SK-N-SH treated with all-trans-retinoic acid at 6 μM for 48 hours (cell line): ENCODE results near the gene ADGRG1.

Source experiments
- ATAC-seq: fragments of 200-7000 bp; cut with Tn5 transposase; 3 replicates; pipeline ENCODE4 v1.9.1; 2020; ENCODE audit warnings: mild to moderate bottlenecking, moderate library complexity
- ARNTL ChIP-seq: fragments of 450-650 bp; formaldehyde crosslinking; IDR thresholded peaks from 2 replicates; pipeline ENCODE4 v1.5.0; 2020; ENCODE audit warnings: low read depth, mild to moderate bottlenecking, moderate library complexity, borderline replicate concordance
- BACH2 ChIP-seq: fragments of 250-450 bp; sonication (Bioruptor Pico); IDR thresholded peaks from 2 replicates; pipeline ENCODE4 v1.9.0; 2021; ENCODE audit warnings: mild to moderate bottlenecking, borderline replicate concordance
- CREB5 ChIP-seq: fragments of 250-450 bp; sonication (Bioruptor Pico); IDR thresholded peaks from 2 replicates; pipeline ENCODE4 v1.5.1; 2020; ENCODE audit warnings: low read depth, mild to moderate bottlenecking, moderate library complexity
- CSDC2 ChIP-seq: fragments of 250-450 bp; sonication (Bioruptor Pico); IDR thresholded peaks from 2 replicates; pipeline ENCODE4 v1.5.0; 2020; ENCODE audit warnings: mild to moderate bottlenecking, moderate library complexity
- ESRRG ChIP-seq: fragments of 250-450 bp; sonication (Bioruptor Pico); IDR thresholded peaks from 2 replicates; pipeline ENCODE4 v1.6.1; 2021; ENCODE audit warnings: mild to moderate bottlenecking
- GLIS3 ChIP-seq: fragments of 250-450 bp; sonication (Bioruptor Pico); IDR thresholded peaks from 2 replicates; pipeline ENCODE4 v1.5.0; 2020; ENCODE audit warnings: mild to moderate bottlenecking, moderate library complexity
- ISL1 ChIP-seq: fragments of 250-450 bp; sonication (Bioruptor Pico); IDR thresholded peaks from 2 replicates; pipeline ENCODE4 v2.1.2; 2022; ENCODE audit warnings: mild to moderate bottlenecking, moderate library complexity
- OSR1 ChIP-seq: fragments of 250-450 bp; sonication (Bioruptor Pico); IDR thresholded peaks from 2 replicates; pipeline ENCODE4 v1.8.0; 2022; ENCODE audit warnings: moderate library complexity, mild to moderate bottlenecking, inconsistent platforms
- PATZ1 ChIP-seq: fragments of 250-450 bp; sonication (Bioruptor Pico); IDR thresholded peaks from 2 replicates; pipeline ENCODE4 v1.8.0; 2020; ENCODE audit warnings: mild to moderate bottlenecking, moderate library complexity, borderline replicate concordance
- POU6F1 ChIP-seq: fragments of 250-450 bp; sonication (Bioruptor Pico); IDR thresholded peaks from 2 replicates; pipeline ENCODE4 v1.8.0; 2021; ENCODE audit warnings: low read depth, mild to moderate bottlenecking, moderate library complexity, borderline replicate concordance
- PPARA ChIP-seq: fragments of 250-450 bp; sonication (Bioruptor Pico); IDR thresholded peaks from 2 replicates; pipeline ENCODE4 v1.5.0; 2020; ENCODE audit warnings: mild to moderate bottlenecking, borderline replicate concordance
- RARB ChIP-seq: fragments of 250-450 bp; sonication (Bioruptor Pico); IDR thresholded peaks from 2 replicates; pipeline ENCODE4 v1.8.0; 2021; ENCODE audit warnings: mild to moderate bottlenecking, moderate library complexity
- SNAI2 ChIP-seq: fragments of 250-450 bp; sonication (Bioruptor Pico); IDR thresholded peaks from 2 replicates; pipeline ENCODE4 v1.5.0; 2020; ENCODE audit warnings: mild to moderate bottlenecking, moderate library complexity
- TCF4 ChIP-seq: fragments of 250-450 bp; sonication (Bioruptor Pico); IDR thresholded peaks from 2 replicates; pipeline ENCODE4 v1.8.0; 2021; ENCODE audit warnings: mild to moderate bottlenecking, moderate library complexity, borderline replicate concordance
- TOX ChIP-seq: fragments of 250-450 bp; sonication (Bioruptor Pico); IDR thresholded peaks from 2 replicates; pipeline ENCODE4 v1.8.0; 2021; ENCODE audit warnings: mild to moderate bottlenecking, moderate library complexity, borderline replicate concordance
- TSHZ2 ChIP-seq: fragments of 250-450 bp; sonication (Bioruptor Pico); IDR thresholded peaks from 2 replicates; pipeline ENCODE4 v1.5.0; 2020; ENCODE audit warnings: mild to moderate bottlenecking, moderate library complexity
- ZC3H10 ChIP-seq: fragments of 250-450 bp; sonication (Bioruptor Pico); IDR thresholded peaks from 2 replicates; pipeline ENCODE4 v1.5.1; 2021; ENCODE audit warnings: mild to moderate bottlenecking, moderate library complexity
- ZFP3 ChIP-seq: fragments of 250-450 bp; sonication (Bioruptor Pico); IDR thresholded peaks from 2 replicates; pipeline ENCODE4 v1.5.0; 2020; ENCODE audit warnings: mild to moderate bottlenecking, moderate library complexity
- ZNF565 ChIP-seq: fragments of 450-650 bp; formaldehyde crosslinking; conservative IDR thresholded peaks from 2 replicates; pipeline ENCODE4 v1.5.0; 2020; ENCODE audit warnings: low read depth, mild to moderate bottlenecking, moderate library complexity
- ZNF70 ChIP-seq: fragments of 450-650 bp; formaldehyde crosslinking; IDR thresholded peaks from 2 replicates; pipeline ENCODE4 v1.5.0; 2020; ENCODE audit warnings: mild to moderate bottlenecking, moderate library complexity
- ZNF8 ChIP-seq: fragments of 450-650 bp; formaldehyde crosslinking; IDR thresholded peaks from 2 replicates; pipeline ENCODE4 v1.5.0; 2020; ENCODE audit warnings: mild to moderate bottlenecking, moderate library complexity

The ADGRG1 gene

GRCh38 chr16:57651344-57652333 is 23.2 kb downstream of the ADGRG1 start:
- TF ChIP-seq GLIS3 (CRISPR knock-in tag) (no peak), CSDC2 (no peak), ZC3H10 (CRISPR knock-in tag) (no peak), PATZ1 (no peak), ARNTL (CRISPR knock-in tag) (no peak), POU6F1 (CRISPR knock-in tag) (no peak), RARB (CRISPR knock-in tag) (no peak), OSR1 (no peak)
- ATAC-seq, result no peak

- no peak for TF ChIP-seq PPARA (CRISPR knock-in tag)
- TF ChIP-seq ZC3H10 (CRISPR knock-in tag), result no peak
- TF ChIP-seq ZNF8 (CRISPR knock-in tag), result no peak
- TF ChIP-seq ISL1 (CRISPR knock-in tag), result no peak
- TF ChIP-seq TOX (CRISPR knock-in tag), result no peak
- TF ChIP-seq, all 23 proteins: peak for 0
These were observed 24.5 kb downstream of the ADGRG1 start for GRCh38 chr16:57652695-57653471.

GRCh38 chr16:57653936-57654335 is 25.5 kb downstream of the ADGRG1 start:
- ATAC-seq, result no peak

More at GRCh38 chr16:57652695-57653471, 24.5 kb downstream of the ADGRG1 start:
- ATAC-seq, result no peak

GRCh38 chr16:57656342-57656955 is 28.0 kb downstream of the ADGRG1 start:
- no peak for TF ChIP-seq CREB5 (CRISPR knock-in tag)
- no peak for TF ChIP-seq ZC3H10 (CRISPR knock-in tag)
- no peak for TF ChIP-seq TCF4 (CRISPR knock-in tag)
- no peak for TF ChIP-seq PPARA (CRISPR knock-in tag)
- TF ChIP-seq ZNF565 (CRISPR knock-in tag), result no peak
- TF ChIP-seq ESRRG (CRISPR knock-in tag), result no peak
- TF ChIP-seq SNAI2 (CRISPR knock-in tag), result no peak
- TF ChIP-seq TSHZ2 (CRISPR knock-in tag), result no peak
- no peak for TF ChIP-seq OSR1
- TF ChIP-seq BACH2, result no peak
- TF ChIP-seq TOX (CRISPR knock-in tag), result no peak
- no peak for TF ChIP-seq ZFP3 (CRISPR knock-in tag)
- TF ChIP-seq, all 23 proteins: peak for 0
- ATAC-seq, result no peak

More at GRCh38 chr16:57653936-57654335, 25.5 kb downstream of the ADGRG1 start:
- no peak for TF ChIP-seq GLIS3 (CRISPR knock-in tag)
- TF ChIP-seq ZNF70 (CRISPR knock-in tag), result no peak
- TF ChIP-seq RARB (CRISPR knock-in tag), result no peak
- TF ChIP-seq ESRRG (CRISPR knock-in tag), result no peak
- no peak for TF ChIP-seq CREB5 (CRISPR knock-in tag)
- TF ChIP-seq ZNF565 (CRISPR knock-in tag), result no peak
- TF ChIP-seq, all 23 proteins: peak for 0
